Measurements from ENCODE around the gene KCTD4.
"Not testable (repeated sequence)": the region's sequence is repeated elsewhere in the genome, so short reads cannot be mapped to it uniquely, and the experiment has no call there.

Gene KCTD4

DNA sequence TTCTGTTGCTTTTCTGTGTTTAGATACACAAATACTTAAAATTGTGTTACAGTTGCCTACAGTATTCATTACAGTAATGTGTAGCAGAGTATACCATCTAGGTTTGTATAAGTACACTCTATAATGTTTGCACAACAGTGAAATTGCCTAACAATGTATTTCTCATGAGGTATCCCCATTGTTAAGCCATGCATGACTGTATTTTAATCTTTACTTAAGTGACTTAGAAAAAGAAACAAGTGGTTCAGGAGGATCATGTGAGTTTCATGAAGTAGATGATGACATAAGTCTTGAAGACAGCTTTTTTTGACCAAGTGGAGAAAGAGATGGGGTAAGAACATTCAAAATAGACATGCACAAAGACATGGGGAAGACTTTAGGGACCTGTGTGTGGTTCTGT is 8.4 kb upstream of the KCTD4 start:
- DNase-seq = no peak

DNA sequence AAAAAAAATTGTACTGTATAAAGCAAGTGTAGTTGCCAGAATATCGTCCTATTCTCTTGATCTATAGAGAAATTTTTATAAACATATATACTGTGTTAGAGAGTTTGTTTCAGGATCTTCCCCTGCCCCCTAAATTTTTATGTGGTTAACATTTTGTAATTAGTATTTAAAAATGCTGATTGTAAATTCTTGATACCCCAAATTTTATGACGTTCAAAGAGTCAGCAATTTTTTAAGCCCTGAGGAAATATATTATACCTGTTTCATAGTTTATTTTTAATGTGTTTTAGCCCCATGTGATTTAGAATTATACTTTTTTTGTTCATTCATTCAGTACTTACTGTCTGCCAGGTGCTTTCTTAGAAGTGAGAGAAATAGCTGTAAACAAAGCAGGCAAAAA is 7.3 kb upstream of the KCTD4 start:
- no peak for DNase-seq

DNA sequence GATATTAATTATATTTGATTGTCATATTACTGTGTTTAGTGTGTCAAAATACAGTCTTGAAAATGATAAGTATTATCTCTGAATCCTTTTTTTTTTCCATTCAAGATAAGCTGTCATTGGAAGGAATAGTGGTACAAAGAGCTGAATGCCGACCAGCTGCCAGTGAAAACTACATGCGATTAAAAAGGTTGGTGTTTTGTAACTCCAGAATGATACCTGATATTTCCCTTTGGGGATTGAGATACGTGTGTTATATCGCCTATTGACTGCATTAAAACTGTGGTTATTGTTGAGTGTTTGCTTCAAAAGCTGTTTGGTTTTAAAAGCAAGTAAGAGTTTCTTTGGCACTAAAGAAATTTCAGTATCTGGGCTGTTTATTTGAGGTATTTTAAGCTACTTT is 6.5 kb upstream of the KCTD4 start:
- DNase-seq = no peak

DNA sequence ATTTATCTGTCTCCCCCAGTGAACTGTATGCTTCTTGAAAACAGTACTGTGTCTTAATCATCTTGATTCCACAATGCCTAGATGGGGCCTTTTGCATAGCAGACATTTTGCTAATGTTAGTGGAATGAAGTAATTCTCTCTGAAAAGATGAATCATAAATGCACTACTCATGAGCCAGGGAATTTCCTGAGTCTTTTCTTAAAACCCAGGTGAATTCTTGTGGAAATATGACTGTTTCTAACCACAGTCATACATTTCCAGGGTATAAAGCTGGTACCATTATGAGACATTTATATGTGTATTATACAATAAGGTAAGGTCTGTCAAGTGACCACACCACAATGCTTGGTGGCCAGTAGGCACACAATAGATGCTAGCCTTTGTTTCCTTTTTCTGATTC is 5.5 kb upstream of the KCTD4 start:
- no peak for DNase-seq

DNA sequence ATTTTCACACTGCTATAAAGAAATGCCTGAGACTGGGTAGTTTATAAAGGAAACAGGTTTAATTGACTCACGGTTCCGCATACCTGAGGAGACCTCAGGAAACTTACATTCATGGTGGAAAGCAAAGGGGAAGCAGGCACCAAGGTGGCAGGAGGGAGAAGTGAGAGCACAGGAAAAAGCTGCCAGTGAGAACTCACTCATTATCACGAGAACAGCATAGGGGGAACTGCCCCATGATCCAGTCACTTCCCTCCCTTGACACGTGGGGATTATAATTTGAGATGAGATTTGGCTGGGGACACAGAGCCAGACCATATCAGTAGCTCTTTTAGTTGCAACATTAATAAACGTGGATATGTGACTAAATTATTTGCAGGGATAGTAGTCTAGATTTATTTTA is 4.3 kb upstream of the KCTD4 start:
- DNase-seq = no peak

DNA sequence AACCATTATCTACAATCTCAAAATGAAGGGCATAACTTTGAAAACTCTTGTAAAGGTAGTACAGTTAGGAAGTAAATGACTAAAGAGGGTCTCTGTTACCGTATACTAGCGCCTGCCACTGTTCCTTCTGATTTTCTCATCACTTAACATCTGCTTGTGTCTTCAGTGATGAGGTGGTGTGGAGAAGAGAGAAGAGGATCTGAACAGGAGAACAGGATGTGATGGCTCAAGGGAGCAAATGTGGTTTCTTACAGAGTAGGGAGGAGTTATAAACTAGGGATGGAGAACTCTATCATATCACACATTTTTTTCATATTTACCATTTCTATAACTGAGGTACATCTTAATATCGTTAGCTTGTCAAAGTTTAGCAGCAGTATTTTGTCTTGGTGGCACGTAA is 1.1 kb downstream of the KCTD4 start:
- no peak for DNase-seq

DNA sequence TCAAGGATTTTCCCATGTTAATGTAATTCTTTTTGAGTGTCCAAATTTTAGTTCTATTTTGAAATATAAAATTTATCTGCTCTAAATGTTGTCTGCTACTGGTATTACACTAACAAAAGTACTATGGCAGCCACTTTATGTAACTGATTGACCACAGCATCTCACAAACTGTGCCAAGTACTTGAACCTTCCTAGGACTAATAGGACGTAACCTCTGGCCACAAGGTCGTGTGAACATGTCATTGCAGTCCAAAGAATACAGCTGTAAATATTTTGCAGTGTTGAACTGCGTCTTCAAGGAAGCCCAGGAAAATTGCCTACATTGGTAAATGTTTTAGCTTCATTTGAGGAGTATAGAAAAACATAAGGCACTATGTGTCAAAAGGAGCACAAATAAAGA is 1.9 kb downstream of the KCTD4 start:
- no peak for DNase-seq

DNA sequence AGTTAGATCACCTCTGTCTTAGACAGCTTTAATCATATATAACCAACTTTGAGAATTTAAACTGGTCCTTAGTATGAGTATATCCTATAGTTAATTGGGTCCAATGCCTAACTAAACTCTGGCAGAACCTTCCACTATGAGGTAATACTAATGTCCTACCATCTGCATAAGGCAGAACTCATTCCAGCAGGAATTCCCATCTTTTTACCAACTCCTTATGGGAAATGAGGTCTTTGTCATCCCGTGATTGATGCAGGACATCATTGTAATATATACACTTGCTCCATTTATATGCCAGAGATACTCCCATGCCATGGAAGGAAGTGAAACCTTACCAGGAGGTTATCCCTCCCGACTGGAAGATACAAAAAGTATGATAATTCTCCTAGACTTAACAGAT is 2.8 kb downstream of the KCTD4 start:
- DNase-seq = no peak

DNA sequence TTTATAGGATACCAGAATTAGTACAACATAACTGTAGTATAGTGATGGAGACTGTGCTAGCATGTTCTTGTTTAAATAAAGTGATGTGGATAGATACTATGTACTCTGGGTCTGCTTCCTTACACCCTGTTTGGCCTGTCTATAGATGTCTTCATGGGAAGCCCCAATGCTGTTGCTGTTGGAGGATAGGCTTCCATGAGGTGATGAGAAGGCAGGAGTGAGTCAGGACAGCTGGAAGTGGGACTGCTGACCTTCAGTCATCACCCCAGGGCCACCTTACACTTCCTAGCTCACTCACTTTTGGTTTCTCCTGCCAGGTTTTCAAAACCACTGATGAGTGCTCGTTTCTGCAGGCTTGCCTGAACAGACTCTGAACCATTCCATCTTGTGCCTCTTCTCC is 4.2 kb downstream of the KCTD4 start:
- no peak for DNase-seq

DNA sequence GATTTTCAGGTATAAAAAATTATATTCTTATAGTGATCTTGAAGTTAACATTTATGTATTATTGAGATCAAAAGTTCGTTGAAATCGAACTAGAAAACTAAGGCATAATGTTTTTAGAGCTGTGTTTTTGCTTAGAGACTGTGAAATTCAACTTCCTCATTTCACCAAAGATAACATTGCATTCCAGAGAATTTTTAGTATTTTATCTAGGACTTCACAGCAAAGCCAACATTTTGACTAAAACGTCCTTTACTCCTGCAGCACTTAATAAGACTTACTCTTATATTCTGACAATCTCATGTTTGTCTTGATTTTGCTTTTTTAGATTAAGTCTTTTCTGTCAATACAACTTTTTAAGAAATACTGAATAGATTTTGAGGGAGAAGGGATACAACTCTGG is 4.7 kb downstream of the KCTD4 start:
- DNase-seq = no peak

DNA sequence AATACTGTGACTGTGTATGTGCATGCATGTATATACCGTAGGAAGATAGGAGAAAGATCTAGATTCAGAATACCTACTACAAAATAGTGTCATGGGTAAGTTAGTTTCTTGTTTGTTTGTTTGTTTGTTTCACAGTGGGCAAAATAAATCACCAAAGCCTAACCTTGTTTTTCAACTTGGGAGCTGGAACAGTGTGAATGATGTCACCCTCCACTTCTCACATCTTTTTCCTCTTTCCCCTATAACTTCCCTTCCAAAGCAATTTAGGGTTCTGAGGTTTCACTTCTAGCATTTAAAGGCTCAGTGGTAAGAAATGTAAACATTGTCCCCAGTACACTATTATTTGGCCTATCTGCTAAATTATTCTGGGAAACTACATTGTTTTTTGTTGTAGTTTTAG is 5.4 kb downstream of the KCTD4 start:
- no peak for DNase-seq

DNA sequence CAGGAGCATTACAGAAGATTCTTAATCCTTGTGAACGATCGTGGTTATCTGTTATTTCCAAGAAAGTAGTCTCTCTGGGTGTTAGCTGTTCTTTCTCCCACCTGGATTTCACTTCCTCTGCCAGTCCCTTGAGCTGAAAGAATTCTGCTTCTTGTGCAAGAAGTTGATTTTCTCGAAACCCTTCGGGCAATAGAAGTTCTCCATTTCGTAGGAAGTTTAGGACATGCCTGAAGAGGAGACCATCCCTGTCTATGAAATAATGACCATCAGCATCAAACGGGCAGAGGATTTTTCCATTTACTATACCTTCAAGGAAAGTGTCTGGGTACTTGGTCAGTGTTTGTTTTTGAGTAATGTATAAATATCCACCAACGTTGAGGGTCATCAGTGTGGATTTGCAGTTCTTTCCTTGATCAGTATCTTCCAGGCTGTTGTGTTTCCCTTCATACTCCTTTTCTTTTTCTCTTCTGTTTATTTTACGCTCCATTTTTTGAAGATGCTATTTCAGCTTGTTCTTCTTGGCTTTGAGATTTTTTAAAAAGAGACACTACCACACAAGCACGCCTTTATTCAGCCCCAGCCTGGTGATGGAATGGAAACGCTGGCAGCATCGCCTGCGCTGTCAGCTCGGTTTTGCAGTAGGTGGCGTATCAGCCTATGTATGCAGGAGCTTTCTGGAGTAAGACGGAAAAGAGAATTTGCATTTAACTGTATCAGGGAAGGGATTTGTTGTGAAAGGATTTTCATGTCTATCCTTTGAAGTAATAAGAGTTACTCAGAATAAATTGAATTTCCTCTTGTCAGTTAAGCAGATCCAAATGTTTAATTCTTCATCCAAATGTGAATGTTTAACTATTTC is 6.5 kb downstream of the KCTD4 start:
- DNase-seq = no peak

DNA sequence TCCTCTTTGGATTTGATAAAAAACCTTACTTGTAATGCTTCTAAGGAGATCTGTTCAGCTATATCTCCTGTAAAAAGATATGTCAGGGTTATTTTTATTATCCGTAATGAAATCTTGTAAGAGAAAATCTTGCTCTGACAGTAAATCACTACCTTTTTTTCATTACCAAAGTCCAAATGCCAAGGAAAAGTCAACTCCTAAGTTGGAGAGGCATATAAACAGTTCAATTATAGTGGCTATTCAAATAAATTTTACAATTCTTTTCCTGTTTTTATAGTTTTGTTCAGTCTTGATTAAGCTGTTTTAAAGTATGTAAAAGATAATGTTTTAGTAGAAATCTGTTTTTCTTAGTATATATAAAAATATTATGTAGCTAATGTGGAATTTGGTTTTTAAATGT is 9.0 kb downstream of the KCTD4 start:
- no peak for DNase-seq

DNA sequence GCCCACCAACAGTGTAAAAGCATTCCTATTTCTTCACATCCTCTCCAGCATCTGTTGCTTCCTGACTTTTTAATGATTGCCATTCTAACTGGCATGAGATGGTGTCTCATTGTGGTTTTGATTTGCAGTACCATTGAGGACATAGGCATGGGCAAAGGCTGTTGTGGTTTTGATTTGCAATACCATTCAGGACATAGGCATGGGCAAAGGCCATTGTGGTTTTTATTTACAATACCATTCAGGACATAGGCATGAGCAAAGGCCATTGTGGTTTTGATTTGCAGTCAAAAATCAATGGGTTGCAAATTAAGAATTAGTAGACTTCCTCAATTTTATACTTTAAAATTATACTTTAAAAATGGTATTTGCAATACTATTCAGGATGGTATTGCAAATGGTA is 11.3 kb downstream of the KCTD4 start:
- not testable (repeated sequence) for DNase-seq

DNA sequence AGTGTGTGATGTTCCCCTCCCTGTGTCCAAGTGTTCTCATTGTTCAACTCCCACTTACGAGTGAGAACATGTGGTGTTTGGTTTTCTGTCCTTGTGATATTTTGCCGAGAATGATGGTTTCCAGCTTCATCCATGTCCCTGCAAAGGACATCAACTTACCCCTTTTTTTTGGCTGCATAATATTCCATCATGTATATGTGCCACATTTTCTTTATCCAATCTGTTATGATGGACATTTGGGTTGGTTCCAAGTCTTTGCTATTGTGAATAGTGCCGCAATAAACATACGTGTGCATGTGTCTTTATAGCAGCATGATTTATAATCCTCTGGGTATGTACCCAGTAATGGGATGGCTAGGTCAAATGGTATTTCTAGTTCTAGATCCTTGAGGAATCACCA is 11.8 kb downstream of the KCTD4 start:
- DNase-seq = not testable (repeated sequence)

DNA sequence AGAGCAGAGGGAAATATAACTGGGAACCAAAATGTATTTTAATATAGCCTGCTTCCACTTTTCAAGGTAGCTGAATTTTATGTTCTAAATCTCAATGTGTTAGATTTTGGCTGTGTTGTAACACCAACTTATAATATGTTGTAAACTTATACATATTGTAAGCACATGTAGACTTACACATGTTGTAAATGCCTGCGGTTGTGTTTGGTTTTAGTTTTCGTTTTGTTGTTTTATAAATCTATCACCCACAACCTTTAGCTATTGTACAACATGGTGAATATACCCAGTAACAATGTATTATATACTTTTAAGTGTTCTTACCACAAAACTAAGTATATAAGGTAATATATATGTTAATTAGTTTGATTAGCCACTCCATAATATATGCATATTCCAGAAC is 15.6 kb downstream of the KCTD4 start:
- DNase-seq = no peak

DNA sequence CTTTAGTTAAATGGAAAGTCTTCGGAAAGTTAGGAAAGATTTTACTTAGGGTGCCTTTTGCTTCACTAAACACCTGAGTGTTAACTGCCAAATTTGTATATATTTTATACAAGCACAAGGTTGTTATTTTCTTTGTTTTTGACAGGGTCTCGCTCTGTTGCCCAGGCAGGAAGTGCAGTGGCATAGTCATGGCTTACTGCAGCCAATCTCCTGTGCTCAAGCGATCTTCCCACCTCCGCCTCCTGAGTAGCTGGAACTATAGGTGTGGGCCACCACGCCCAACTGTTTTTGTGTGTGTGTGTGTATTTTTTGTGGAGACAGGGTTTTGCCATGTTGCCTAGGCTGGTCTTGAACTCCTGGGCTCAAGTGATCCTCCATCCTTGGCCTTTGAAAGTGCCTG is 16.2 kb downstream of the KCTD4 start:
- DNase-seq = no peak

DNA sequence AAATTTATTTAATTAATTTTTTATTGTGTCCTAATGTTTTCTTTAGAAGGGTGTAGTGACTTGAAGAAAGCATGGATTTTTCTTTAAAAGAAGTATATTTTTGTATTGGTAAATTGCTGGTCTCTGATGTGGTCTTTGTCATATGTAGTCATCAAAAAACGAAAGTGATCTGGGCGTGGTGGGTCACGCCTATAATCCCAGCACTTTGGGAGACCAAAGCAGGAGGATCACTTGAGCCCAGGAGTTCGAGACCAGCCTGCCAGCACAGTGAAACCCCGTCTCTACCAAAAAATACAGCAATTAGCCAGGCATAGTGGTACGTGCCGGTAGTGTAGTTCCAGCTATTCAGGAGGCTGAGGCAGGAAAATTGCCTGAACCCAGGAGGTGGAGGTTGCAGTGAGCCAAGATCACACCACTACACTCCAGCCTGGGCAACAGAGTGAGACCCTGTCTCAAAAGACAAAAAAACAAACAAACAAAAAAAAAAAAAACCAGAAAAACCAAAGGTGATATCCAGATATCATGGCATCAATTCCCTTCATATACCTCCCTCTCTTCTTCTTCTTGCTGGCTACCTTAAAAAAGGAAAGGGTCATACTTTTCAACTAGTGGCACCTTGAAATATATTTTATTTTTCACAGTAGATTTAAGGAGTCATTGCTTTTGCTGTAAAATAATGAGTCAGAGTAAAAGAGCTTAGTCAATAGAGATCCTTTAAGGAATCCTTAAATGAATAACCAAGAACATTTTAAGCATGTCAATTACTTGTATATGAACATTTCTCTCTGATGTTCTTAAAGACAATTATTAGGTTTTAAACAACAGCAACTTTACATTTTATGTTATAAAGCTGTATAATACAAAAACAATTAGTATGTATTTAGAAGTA is 19.9 kb downstream of the KCTD4 start:
- no peak for DNase-seq

DNA sequence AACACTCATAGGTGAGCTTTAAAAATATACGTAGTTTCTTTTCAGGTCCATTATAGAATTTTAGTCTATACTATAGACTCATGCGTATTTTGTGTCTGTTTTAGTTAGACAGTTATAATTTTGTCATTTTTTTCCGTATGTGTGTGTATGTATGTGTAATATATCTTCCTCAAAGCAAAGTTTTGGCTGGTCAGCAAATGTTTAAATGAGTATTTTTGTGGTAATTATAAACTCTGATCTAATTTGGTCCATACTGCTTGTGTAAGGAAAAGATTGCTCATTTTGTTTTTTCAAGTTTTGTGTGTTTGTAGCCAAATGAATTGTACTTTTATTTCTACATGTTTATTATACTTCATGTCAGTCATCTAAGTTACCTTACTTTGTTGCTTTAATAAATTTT is 20.5 kb downstream of the KCTD4 start:
- no peak for DNase-seq

DNA sequence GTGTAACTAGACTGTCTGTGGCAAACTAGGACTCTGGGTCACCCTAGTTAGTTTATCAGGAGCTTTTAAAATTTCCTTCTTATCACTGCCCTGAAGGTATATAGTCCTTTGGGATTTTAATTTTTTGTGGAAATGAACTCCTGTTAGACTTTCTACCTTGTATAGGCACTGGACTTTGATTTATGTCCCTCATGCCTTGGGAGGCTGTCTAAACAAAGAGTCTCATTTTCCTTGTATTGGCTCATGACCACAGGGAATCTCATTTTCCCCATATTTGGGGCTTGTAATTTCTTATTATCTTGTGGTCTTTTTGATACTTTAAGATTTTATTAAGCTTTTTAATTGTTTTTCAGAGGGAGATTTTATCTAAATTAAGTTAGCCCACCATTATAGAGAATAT is 21.4 kb downstream of the KCTD4 start:
- DNase-seq = no peak

DNA sequence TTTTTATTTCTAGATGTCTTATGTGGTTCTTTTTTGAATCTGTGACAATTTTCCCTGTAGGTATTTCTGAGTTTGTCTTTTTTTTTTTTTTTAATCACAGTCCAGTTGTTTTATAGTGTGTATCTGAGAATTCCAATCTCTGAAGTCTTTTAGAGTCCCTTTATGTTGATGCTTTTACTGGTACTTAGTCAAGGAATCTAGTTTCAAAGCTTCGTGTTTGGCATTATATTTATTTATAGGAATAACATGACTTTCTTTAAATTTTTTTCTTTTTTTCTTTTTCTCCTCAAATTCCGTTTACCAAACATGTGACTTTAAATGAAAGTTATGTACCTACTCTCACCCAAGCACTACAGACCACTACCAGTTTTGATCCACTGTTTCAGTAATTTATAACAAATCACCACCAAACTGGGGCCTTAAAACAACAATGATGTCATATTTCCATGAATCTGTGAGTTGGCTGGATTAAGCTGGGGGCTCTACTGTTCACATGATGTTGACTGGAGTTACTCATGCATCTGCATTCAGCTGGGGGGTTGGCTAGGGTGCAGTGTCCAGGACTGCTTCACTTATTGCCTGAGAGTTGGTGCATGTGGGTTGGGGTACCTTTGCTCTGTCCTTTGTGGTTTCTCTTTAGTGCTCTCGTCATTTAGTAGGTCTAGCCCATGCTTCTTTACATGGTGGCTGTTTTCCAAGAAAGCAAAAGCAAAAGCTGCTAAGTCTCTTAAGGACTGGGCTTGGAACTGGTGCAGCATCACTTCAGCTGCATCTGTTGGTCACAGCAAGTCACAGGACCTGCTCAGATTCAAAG is 22.3 kb downstream of the KCTD4 start:
- DNase-seq = no peak

DNA sequence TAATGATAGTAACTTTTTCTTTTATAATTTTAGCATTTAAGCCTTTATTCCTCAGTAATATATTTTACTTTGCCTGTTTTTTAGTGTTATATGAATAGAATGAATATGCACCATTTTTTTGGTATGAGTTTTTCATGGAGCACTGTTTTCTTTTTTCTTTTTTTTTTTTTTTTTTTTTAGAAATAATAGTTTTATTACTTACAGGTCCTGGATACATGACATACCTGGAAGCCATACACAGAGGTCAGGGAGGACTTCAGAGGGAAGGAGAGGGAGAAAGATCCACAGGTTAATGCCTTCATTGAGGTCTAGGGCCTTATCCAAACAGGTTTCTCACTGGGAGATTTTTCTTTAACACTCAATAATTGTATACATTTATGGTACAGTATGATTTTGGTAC is 26.4 kb downstream of the KCTD4 start:
- DNase-seq = no peak

DNA sequence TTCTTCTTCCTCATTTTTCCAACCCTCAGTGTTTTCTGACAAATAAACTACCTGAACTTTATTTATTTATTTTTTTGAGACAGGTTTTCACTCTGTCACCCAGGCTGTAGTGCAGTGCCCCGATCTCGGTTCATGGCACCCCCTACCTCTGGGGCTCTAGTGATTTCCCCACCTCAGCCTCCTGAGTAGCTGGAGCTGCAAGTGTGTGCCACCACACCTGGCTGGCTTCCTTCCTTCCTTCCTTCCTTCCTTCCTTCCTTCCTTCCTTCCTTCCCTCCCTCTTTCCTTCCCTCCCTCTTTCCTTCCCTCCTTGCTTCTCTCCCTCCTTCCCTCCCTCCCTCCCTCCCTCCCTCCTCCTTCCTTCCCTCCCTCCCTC is 32.3 kb downstream of the KCTD4 start:
- DNase-seq = no peak
